Mucosa of descending colon (tissue), 3 donors: Measurements from ENCODE around the gene UBE3C. TPM values are rescaled to one million over a fixed set of nuclear protein-coding genes. Genes with fewer than 3 reads are reported as not detected.
"Not testable (repeated sequence)": the region's sequence is repeated elsewhere in the genome, so short reads cannot be mapped to it uniquely, and the experiment has no call there.

ENCODE experiments used
- ATAC-seq: fragments of 200-7000 bp; cut with Tn5 transposase; one replicate; pipeline ENCODE4 v1.9.1; 2020; ENCODE audit warnings: mild to moderate bottlenecking, moderate library complexity
- DNase-seq, 3 donors: peaks; one replicate each; pipeline ENCODE4 v3.0.0-alpha.2; 2020
- H3K36me3 ChIP-seq: fragments of 200-600 bp; one replicate; pipeline ENCODE4 v1.8.0; 2021; ENCODE audit warnings: low read depth, mild to moderate bottlenecking
- H3K4me1 ChIP-seq: fragments of 200-600 bp; one replicate; pipeline ENCODE4 v1.8.0; 2021; ENCODE audit warnings: low read depth, mild to moderate bottlenecking
- H3K4me3 ChIP-seq: fragments of 200-600 bp; one replicate; pipeline ENCODE4 v1.8.0; 2021; ENCODE audit warnings: mild to moderate bottlenecking
- H3K9me3 ChIP-seq: fragments of 200-600 bp; one replicate; pipeline ENCODE4 v1.8.0; 2021; ENCODE audit warnings: mild to moderate bottlenecking
- CTCF ChIP-seq: fragments of 200-600 bp; IDR thresholded peaks from one replicate; pipeline ENCODE4 v1.8.0; 2022; ENCODE audit warnings: antibody characterized with exemption, mild to moderate bottlenecking
- intact Hi-C, 2 donors: fragments of 100-400 bp; cut with DNase I in 1 of 2; cut with micrococcal nuclease in 1 of 2; formaldehyde crosslinking; loops; one replicate each; pipeline versions ENCODE4 v1.11.0 to v1.11.1; 2022; cut with DNase I, micrococcal nuclease
- total RNA-seq, 3 donors: library from RNA; stranded (reverse); fragmentation: NEBNext Ultra II Directional in 2 of 3; extraction: Animal tissue kit (Norgen Biotek cat#: 25700) in 2 of 3; gene quantifications; one replicate each; pipeline versions ENCODE4 v1.2.1 to v1.2.4, GENCODE V29; 2021 to 2023
- donor health status: DM: no; HTN: no; CAD: no; lungs with moderate emphysema.
- donor health status: DM: no; HTN: no; CAD: no.
- donor health status: DM: no; HTN: yes; CAD: no.

The UBE3C gene
- total RNA-seq, 3 donors from 2014 or later, result 58.1 to 68.0 (median 66.7) TPM

- H3K4me1 ChIP-seq, result no peaks in the 10 kb centered on the region
- no peak overlapping the region for H3K4me3 ChIP-seq
- DNase-seq, result peak in 1 of 3 donors; percentile 78
- peak; percentile 63 for TF ChIP-seq CTCF
- intact Hi-C loops, result no loop called here
- H3K9me3 ChIP-seq, result no peaks in the 10 kb centered on the region
- peak; percentile 77 for ATAC-seq
- H3K36me3 ChIP-seq, result peaks cover 9% of the 10 kb centered on the region
These were observed 112.0 kb downstream of the UBE3C start for GRCh38 chr7:157250605-157251228.

GRCh38 chr7:157251817-157252216 lies 113.1 kb downstream of the UBE3C start:
- H3K9me3 ChIP-seq, H3K36me3 ChIP-seq, DNase-seq, ATAC-seq, intact Hi-C loops, H3K4me1 ChIP-seq, H3K4me3 ChIP-seq: not testable (repeated sequence)

- no peak for TF ChIP-seq CTCF
- intact Hi-C loops, result no loop called here
- Histone ChIP-seq H3K36me3 (peaks cover 9% of the 10 kb centered on the region), H3K9me3 (no peaks in the 10 kb centered on the region), H3K4me1 (no peaks in the 10 kb centered on the region), H3K4me3 (no peak overlapping the region)
- ATAC-seq (peak; percentile 59), DNase-seq (peak in 2 of 3 donors; percentile 69 to 81)
These were observed 115.1 kb downstream of the UBE3C start for GRCh38 chr7:157253850-157254249.

- ATAC-seq, intact Hi-C loops, H3K4me3 ChIP-seq, H3K9me3 ChIP-seq, H3K4me1 ChIP-seq, DNase-seq: not testable (repeated sequence)
- peaks cover 13% of the 10 kb centered on the region for H3K36me3 ChIP-seq
These were observed 116.1 kb downstream of the UBE3C start for GRCh38 chr7:157254781-157255180.

GRCh38 chr7:157255201-157255606 lies 116.5 kb downstream of the UBE3C start:
- Histone ChIP-seq H3K9me3 (no peaks in the 10 kb centered on the region), H3K36me3 (peaks cover 15% of the 10 kb centered on the region), H3K4me1 (no peaks in the 10 kb centered on the region), H3K4me3 (no peak overlapping the region)
- intact Hi-C loops, result no loop called here
- no peak for TF ChIP-seq CTCF
- ATAC-seq, result no peak
- no peak for DNase-seq

GRCh38 chr7:157263156-157263555 lies 124.4 kb downstream of the UBE3C start:
- Histone ChIP-seq H3K4me1 (no peaks in the 10 kb centered on the region), H3K36me3 (peaks cover 8% of the 10 kb centered on the region), H3K9me3 (no peaks in the 10 kb centered on the region), H3K4me3 (no peak overlapping the region)
- intact Hi-C loops, result no loop called here
- no peak for TF ChIP-seq CTCF
- ATAC-seq (no peak), DNase-seq (peak in 1 of 3 donors; percentile 21)

- Histone ChIP-seq H3K4me1 (no peaks in the 10 kb centered on the region), H3K36me3 (peaks cover 4% of the 10 kb centered on the region), H3K4me3 (no peak overlapping the region), H3K9me3 (no peaks in the 10 kb centered on the region)
- no peak for DNase-seq
- intact Hi-C loops, result no loop called here
- no peak for TF ChIP-seq CTCF
- ATAC-seq, result no peak
These were observed 126.3 kb downstream of the UBE3C start for GRCh38 chr7:157265051-157265450.
